ENCODE results near the gene SPRR4. TPM values are rescaled to one million over a fixed set of nuclear protein-coding genes. Genes with fewer than 3 reads are reported as not detected.
A peak's percentile ranks its signal among the peaks of the same experiment; 100 is the strongest.

SPRR4 gene
- total RNA-seq, 4 donors from 2014 or later, result 1.4 to 478 (median 67.3) TPM

GRCh38 chr1:152977614-152978013 lies 7.2 kb downstream of the SPRR4 start:
- Histone ChIP-seq H3K4me1 (peaks cover 1% of the 10 kb centered on the region), H3K4me3 (no peak overlapping the region), H3K27me3 (peaks cover 4% of the 10 kb centered on the region), H3K36me3 (no peaks in the 10 kb centered on the region), H3K27ac (no peak overlapping the region), H3K9me3 (no peaks in the 10 kb centered on the region)
- TF ChIP-seq POLR2AphosphoS5 (IDR thresholded peaks at IDR 0.05) (no peak), POLR2A (IDR thresholded peaks at IDR 0.05) (no peak), CTCF (IDR thresholded peaks at IDR 0.05) (no peak), EP300 (IDR thresholded peaks at IDR 0.05) (no peak)
- DNase-seq (ENCODE audit: low spot score in 2 of 2), result no peak

GRCh38 chr1:152980676-152981075 lies 10.2 kb downstream of the SPRR4 start:
- TF ChIP-seq EP300 (IDR thresholded peaks at IDR 0.05) (no peak), POLR2AphosphoS5 (IDR thresholded peaks at IDR 0.05) (no peak), CTCF (IDR thresholded peaks at IDR 0.05) (no peak), POLR2A (IDR thresholded peaks at IDR 0.05) (no peak)
- DNase-seq (ENCODE audit: low spot score in 2 of 2), result no peak
- Histone ChIP-seq H3K27ac (peak overlapping the region; percentile 51), H3K4me3 (no peak overlapping the region), H3K4me1 (peaks cover 10% of the 10 kb centered on the region), H3K36me3 (no peaks in the 10 kb centered on the region), H3K9me3 (no peaks in the 10 kb centered on the region), H3K27me3 (peaks cover 4% of the 10 kb centered on the region)
- 100% methylated on average over 1 of the region's 1 CpG for WGBS

- TF ChIP-seq POLR2AphosphoS5 (IDR thresholded peaks at IDR 0.05), result no peak
- DNase-seq (ENCODE audit: low spot score in 2 of 2), result no peak
- Histone ChIP-seq H3K27ac (peak overlapping the region; percentile 51), H3K36me3 (no peaks in the 10 kb centered on the region), H3K27me3 (peaks cover 4% of the 10 kb centered on the region), H3K4me1 (peaks cover 10% of the 10 kb centered on the region), H3K4me3 (no peak overlapping the region), H3K9me3 (no peaks in the 10 kb centered on the region)
- 71% methylated on average over 6 of the region's 6 CpGs for WGBS
These were observed 10.9 kb downstream of the SPRR4 start for GRCh38 chr1:152981146-152981871.

- peaks cover 10% of the 10 kb centered on the region for H3K4me1 ChIP-seq
- no peak for DNase-seq (ENCODE audit: low spot score in 2 of 2)
- no peaks in the 10 kb centered on the region for H3K36me3 ChIP-seq
- H3K4me3 ChIP-seq, result no peak overlapping the region
- H3K9me3 ChIP-seq, result no peaks in the 10 kb centered on the region
- TF ChIP-seq POLR2A (IDR thresholded peaks at IDR 0.05) (no peak), EP300 (IDR thresholded peaks at IDR 0.05) (no peak), CTCF (IDR thresholded peaks at IDR 0.05) (no peak), POLR2AphosphoS5 (IDR thresholded peaks at IDR 0.05) (no peak)
- H3K27ac ChIP-seq, result peak overlapping the region; percentile 51
- WGBS, result 89% methylated on average over 4 of the region's 4 CpGs
- peaks cover 4% of the 10 kb centered on the region for H3K27me3 ChIP-seq
These were observed 11.6 kb downstream of the SPRR4 start for GRCh38 chr1:152982076-152982475.

GRCh38 chr1:152983234-152983633 lies 12.8 kb downstream of the SPRR4 start:
- Histone ChIP-seq H3K9me3 (no peaks in the 10 kb centered on the region), H3K36me3 (no peaks in the 10 kb centered on the region), H3K4me3 (no peak overlapping the region), H3K27ac (no peak overlapping the region), H3K4me1 (peaks cover 10% of the 10 kb centered on the region), H3K27me3 (peaks cover 4% of the 10 kb centered on the region)
- DNase-seq (ENCODE audit: low spot score in 2 of 2), result no peak
- TF ChIP-seq POLR2A (IDR thresholded peaks at IDR 0.05) (no peak), EP300 (IDR thresholded peaks at IDR 0.05) (no peak), POLR2AphosphoS5 (IDR thresholded peaks at IDR 0.05) (no peak), CTCF (IDR thresholded peaks at IDR 0.05) (no peak)

GRCh38 chr1:152983743-152984142 lies 13.3 kb downstream of the SPRR4 start, which contains the start of gene SPRR1A:
SPRR1A (plus strand) TSS chr1:152984081; CDS start chr1:152985231, 1,150 bp downstream.
- Histone ChIP-seq H3K27ac (no peak within 1 kb of the TSS), H3K9me3 (no peaks in the 10 kb centered on the region), H3K4me1 (peaks cover 10% of the 10 kb centered on the region), H3K36me3 (no peaks in the 10 kb centered on the region), H3K4me3 (no peak within 1 kb of the TSS), H3K27me3 (peaks cover 4% of the 10 kb centered on the region)
- 59% methylated on average over 3 of the region's 3 CpGs for WGBS
- DNase-seq (ENCODE audit: low spot score in 2 of 2), result no peak
- no peak for TF ChIP-seq CTCF (IDR thresholded peaks at IDR 0.05)
- no peak for TF ChIP-seq EP300 (IDR thresholded peaks at IDR 0.05)
- no peak for TF ChIP-seq POLR2A (IDR thresholded peaks at IDR 0.05)
- no peak for TF ChIP-seq POLR2AphosphoS5 (IDR thresholded peaks at IDR 0.05)

All from suprapubic skin (tissue), 4 donors.